ENCODE measurements around the gene IL1R2.

IL1R2 gene

GRCh38 chr2:102059151-102059550 is 67.4 kb downstream of the IL1R2 start:
- H3K27ac ChIP-seq: no peak overlapping the region
- TF ChIP-seq CTCF (IDR thresholded peaks at IDR 0.05): no peak

GRCh38 chr2:102060047-102060446 is 68.3 kb downstream of the IL1R2 start:
- no peak for TF ChIP-seq CTCF (IDR thresholded peaks at IDR 0.05)
- H3K4me2 ChIP-seq (ENCODE audit: low read length): no peak overlapping the region
- H3K4me3 ChIP-seq (ENCODE audit: low read depth, low read length): no peak overlapping the region
- no peak overlapping the region for H3K27ac ChIP-seq
- no peaks in the 10 kb centered on the region for H3K79me2 ChIP-seq
- H3K9ac ChIP-seq: no peak overlapping the region
- peaks cover 32% of the 10 kb centered on the region for H3K4me1 ChIP-seq
- no peaks in the 10 kb centered on the region for H3K27me3 ChIP-seq (ENCODE audit: control insufficient read depth, insufficient read depth, low read length)
- no peak overlapping the region for H2AFZ ChIP-seq
- H3K36me3 ChIP-seq (ENCODE audit: control insufficient read depth, insufficient read depth, low read length): no peaks in the 10 kb centered on the region
- H3K9me3 ChIP-seq (ENCODE audit: control insufficient read depth, low read length): no peaks in the 10 kb centered on the region

More at GRCh38 chr2:102059151-102059550, 67.4 kb downstream of the IL1R2 start:
- Histone ChIP-seq H2AFZ (no peak overlapping the region), H3K36me3 (ENCODE audit: control insufficient read depth, insufficient read depth, low read length) (no peaks in the 10 kb centered on the region), H3K27me3 (ENCODE audit: control insufficient read depth, insufficient read depth, low read length) (no peaks in the 10 kb centered on the region), H3K79me2 (no peaks in the 10 kb centered on the region), H3K9ac (no peak overlapping the region), H3K4me1 (peaks cover 23% of the 10 kb centered on the region), H3K9me3 (ENCODE audit: control insufficient read depth, low read length) (no peaks in the 10 kb centered on the region), H3K4me2 (ENCODE audit: low read length) (no peak overlapping the region), H3K4me3 (ENCODE audit: low read depth, low read length) (no peak overlapping the region)

GRCh38 chr2:102060792-102061191 is 69.0 kb downstream of the IL1R2 start:
- TF ChIP-seq CTCF (IDR thresholded peaks at IDR 0.05): no peak
- Histone ChIP-seq H3K4me2 (ENCODE audit: low read length) (no peak overlapping the region), H2AFZ (no peak overlapping the region), H3K4me3 (ENCODE audit: low read depth, low read length) (no peak overlapping the region), H3K27ac (no peak overlapping the region), H3K27me3 (ENCODE audit: control insufficient read depth, insufficient read depth, low read length) (no peaks in the 10 kb centered on the region), H3K36me3 (ENCODE audit: control insufficient read depth, insufficient read depth, low read length) (no peaks in the 10 kb centered on the region), H3K9ac (no peak overlapping the region), H3K4me1 (peaks cover 32% of the 10 kb centered on the region), H3K9me3 (ENCODE audit: control insufficient read depth, low read length) (no peaks in the 10 kb centered on the region), H3K79me2 (no peaks in the 10 kb centered on the region)

GRCh38 chr2:102061286-102061699 is 69.5 kb downstream of the IL1R2 start:
- no peaks in the 10 kb centered on the region for H3K27me3 ChIP-seq (ENCODE audit: control insufficient read depth, insufficient read depth, low read length)
- no peak overlapping the region for H3K4me3 ChIP-seq (ENCODE audit: low read depth, low read length)
- H3K4me2 ChIP-seq (ENCODE audit: low read length): no peak overlapping the region
- peaks cover 32% of the 10 kb centered on the region for H3K4me1 ChIP-seq
- TF ChIP-seq CTCF (IDR thresholded peaks at IDR 0.05): no peak
- H2AFZ ChIP-seq: no peak overlapping the region
- H3K36me3 ChIP-seq (ENCODE audit: control insufficient read depth, insufficient read depth, low read length): no peaks in the 10 kb centered on the region
- H3K9ac ChIP-seq: no peak overlapping the region
- H3K9me3 ChIP-seq (ENCODE audit: control insufficient read depth, low read length): no peaks in the 10 kb centered on the region
- no peak overlapping the region for H3K27ac ChIP-seq
- no peaks in the 10 kb centered on the region for H3K79me2 ChIP-seq

GRCh38 chr2:102061962-102062795 is 70.4 kb downstream of the IL1R2 start:
- Histone ChIP-seq H2AFZ (peak overlapping the region; percentile 85), H3K4me3 (ENCODE audit: low read depth, low read length) (no peak overlapping the region), H3K27me3 (ENCODE audit: control insufficient read depth, insufficient read depth, low read length) (no peaks in the 10 kb centered on the region), H3K79me2 (no peaks in the 10 kb centered on the region), H3K36me3 (ENCODE audit: control insufficient read depth, insufficient read depth, low read length) (no peaks in the 10 kb centered on the region), H3K27ac (peak overlapping the region; percentile 87), H3K4me1 (peaks cover 32% of the 10 kb centered on the region), H3K9ac (no peak overlapping the region), H3K4me2 (ENCODE audit: low read length) (no peak overlapping the region), H3K9me3 (ENCODE audit: control insufficient read depth, low read length) (no peaks in the 10 kb centered on the region)
- TF ChIP-seq CTCF (IDR thresholded peaks at IDR 0.05): no peak

Measured in parathyroid adenoma (tissue), 2 donors.